HUES6 (cell line): ENCODE measurements around the gene NBEAL1.
"Not testable (repeated sequence)": the region's sequence is repeated elsewhere in the genome, so short reads cannot be mapped to it uniquely, and the experiment has no call there.

Source experiments
- H3K27ac ChIP-seq: 2 replicates; pipeline ENCODE4 v1.7.0; 2013; ENCODE audit warnings: low read depth, mild to moderate bottlenecking, low read length, inconsistent platforms
- H3K27me3 ChIP-seq: 2 replicates; pipeline ENCODE4 v1.6.1; 2013; ENCODE audit warnings: low read length; ENCODE audit not compliant: control insufficient read depth, insufficient read depth
- H3K36me3 ChIP-seq: 2 replicates; pipeline ENCODE4 v1.6.1; 2013; ENCODE audit warnings: low read length; ENCODE audit not compliant: control insufficient read depth, insufficient read depth
- H3K4me1 ChIP-seq: 2 replicates; pipeline ENCODE4 v1.6.1; 2013; ENCODE audit warnings: low read length; ENCODE audit not compliant: control insufficient read depth, insufficient read depth
- H3K4me3 ChIP-seq: 2 replicates; pipeline ENCODE4 v1.5.1; 2013; ENCODE audit warnings: low read depth, low read length
- H3K9ac ChIP-seq: one replicate; pipeline ENCODE4 v1.6.1; 2013; ENCODE audit warnings: mild to moderate bottlenecking, low read length
- H3K9me3 ChIP-seq: 2 replicates; pipeline ENCODE4 v1.6.1; 2013; ENCODE audit warnings: low read depth, low read length; ENCODE audit not compliant: control insufficient read depth, insufficient read depth

NBEAL1 gene

DNA sequence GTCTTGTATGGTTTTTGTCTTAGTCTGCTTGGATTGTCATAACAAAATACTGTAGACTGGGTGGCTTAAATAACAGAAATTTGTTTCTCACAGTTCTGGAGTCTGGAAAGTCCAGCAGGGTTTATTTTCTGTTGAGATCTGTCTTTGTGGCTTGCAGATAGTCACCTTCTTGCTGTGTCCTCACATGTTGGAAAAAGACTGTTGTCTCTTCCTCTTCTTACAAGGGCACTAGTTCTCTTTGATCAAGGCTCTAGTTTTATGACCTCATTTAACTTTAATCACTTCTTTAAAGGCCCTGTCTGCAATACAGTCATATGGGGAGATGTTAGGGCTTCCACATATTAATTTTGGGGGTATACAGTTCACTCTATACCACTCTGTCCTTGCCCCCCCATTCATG, 56.5 kb downstream of the NBEAL1 start:
- H3K36me3 ChIP-seq = peaks cover 12% of the 10 kb centered on the region
- H3K9ac ChIP-seq = no peak overlapping the region
- H3K27me3 ChIP-seq = no peaks in the 10 kb centered on the region
- H3K27ac ChIP-seq = no peak overlapping the region
- H3K4me3 ChIP-seq = no peak overlapping the region
- H3K9me3 ChIP-seq = peaks cover 8% of the 10 kb centered on the region
- no peaks in the 10 kb centered on the region for H3K4me1 ChIP-seq

GRCh38 chr2:203072371-203072770, 57.7 kb downstream of the NBEAL1 start:
- H3K9ac ChIP-seq = no peak overlapping the region
- no peak overlapping the region for H3K4me3 ChIP-seq
- H3K27me3 ChIP-seq = no peaks in the 10 kb centered on the region
- H3K36me3 ChIP-seq = peaks cover 12% of the 10 kb centered on the region
- H3K27ac ChIP-seq = no peak overlapping the region
- H3K4me1 ChIP-seq = no peaks in the 10 kb centered on the region
- peaks cover 5% of the 10 kb centered on the region; the same call in 1 of the 2 replicates for H3K9me3 ChIP-seq

- no peak overlapping the region for H3K9ac ChIP-seq
- no peak overlapping the region for H3K4me3 ChIP-seq
- H3K4me1 ChIP-seq = no peaks in the 10 kb centered on the region
- no peaks in the 10 kb centered on the region for H3K27me3 ChIP-seq
- no peaks in the 10 kb centered on the region for H3K36me3 ChIP-seq
- H3K27ac ChIP-seq = no peak overlapping the region
- no peaks in the 10 kb centered on the region for H3K9me3 ChIP-seq
These were observed 62.8 kb downstream of the NBEAL1 start for GRCh38 chr2:203077451-203077850.

GRCh38 chr2:203080447-203081045, 65.9 kb downstream of the NBEAL1 start:
- Histone ChIP-seq H3K27ac (no peak overlapping the region), H3K36me3 (no peaks in the 10 kb centered on the region), H3K4me3 (no peak overlapping the region), H3K9me3 (no peaks in the 10 kb centered on the region), H3K27me3 (no peaks in the 10 kb centered on the region), H3K4me1 (no peaks in the 10 kb centered on the region), H3K9ac (no peak overlapping the region)

DNA sequence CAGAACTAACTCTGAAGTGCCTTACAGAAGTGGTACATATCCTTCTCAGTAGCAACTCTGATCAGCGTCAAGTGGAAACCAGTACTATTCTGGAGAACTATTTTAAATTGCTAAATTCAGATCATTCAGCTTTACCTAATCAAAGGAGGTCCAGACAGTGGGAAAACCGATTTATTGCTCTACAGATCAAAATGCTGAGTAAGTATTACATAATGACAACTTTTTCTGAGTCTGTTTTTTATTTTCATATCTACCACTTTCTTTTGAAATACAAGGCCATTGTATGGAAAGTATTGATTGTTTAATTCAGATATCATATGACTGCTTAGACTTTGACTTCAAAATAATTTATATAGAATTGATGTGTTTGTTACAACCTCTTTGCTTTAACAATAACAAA, 68.7 kb downstream of the NBEAL1 start:
- Histone ChIP-seq H3K9ac (no peak overlapping the region), H3K27me3 (no peaks in the 10 kb centered on the region), H3K4me1 (no peaks in the 10 kb centered on the region), H3K9me3 (no peaks in the 10 kb centered on the region), H3K4me3 (no peak overlapping the region), H3K36me3 (no peaks in the 10 kb centered on the region), H3K27ac (no peak overlapping the region)

GRCh38 chr2:203086381-203086780, 71.7 kb downstream of the NBEAL1 start:
- not testable (repeated sequence) for H3K27ac ChIP-seq, H3K27me3 ChIP-seq, H3K4me3 ChIP-seq, H3K9me3 ChIP-seq, H3K36me3 ChIP-seq, H3K4me1 ChIP-seq, H3K9ac ChIP-seq

DNA sequence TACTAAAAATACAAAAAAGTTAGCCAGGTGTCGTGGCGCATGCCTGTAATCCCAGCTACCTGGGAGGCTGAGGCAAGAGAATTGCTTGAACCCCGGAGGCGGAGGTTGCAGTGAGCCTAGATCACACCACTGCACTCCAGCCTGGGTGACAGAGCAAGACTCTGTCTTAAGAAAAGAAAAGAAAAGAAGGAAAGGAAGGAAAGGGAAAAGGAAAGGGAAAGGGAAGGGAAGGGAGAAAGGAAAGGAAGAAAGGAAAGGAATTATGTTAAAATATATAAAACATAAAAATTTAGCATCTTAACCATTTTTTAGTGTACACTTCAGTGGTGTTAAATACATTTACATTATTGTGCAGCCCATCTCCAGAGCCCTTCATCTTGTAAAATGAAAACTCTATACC, 76.0 kb downstream of the NBEAL1 start:
- not testable (repeated sequence) for H3K27ac ChIP-seq, H3K4me1 ChIP-seq, H3K36me3 ChIP-seq, H3K4me3 ChIP-seq, H3K9ac ChIP-seq, H3K27me3 ChIP-seq, H3K9me3 ChIP-seq

GRCh38 chr2:203097735-203098134, 83.1 kb downstream of the NBEAL1 start:
- Histone ChIP-seq H3K27ac (no peak overlapping the region), H3K27me3 (no peaks in the 10 kb centered on the region), H3K4me3 (no peak overlapping the region), H3K36me3 (no peaks in the 10 kb centered on the region), H3K9me3 (no peaks in the 10 kb centered on the region), H3K9ac (no peak overlapping the region), H3K4me1 (no peaks in the 10 kb centered on the region)

DNA sequence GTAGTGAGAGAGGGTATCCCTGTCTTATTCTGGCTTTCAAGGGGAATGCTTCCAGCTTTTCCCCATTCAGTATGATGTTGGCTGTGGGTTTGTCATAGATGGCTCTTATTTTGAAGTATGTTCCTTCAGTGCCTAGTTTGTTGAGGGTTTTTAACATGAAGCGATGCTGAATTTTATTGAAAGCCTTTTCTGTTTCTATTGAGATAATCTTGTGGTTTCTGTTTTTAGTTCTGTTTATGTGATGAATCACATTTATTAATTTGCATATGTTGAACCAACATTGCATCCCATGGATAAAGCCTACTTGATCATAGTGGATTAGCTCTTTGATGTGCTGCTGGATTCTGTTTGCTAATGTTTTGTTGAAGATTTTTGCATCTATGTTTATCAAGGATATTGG, 87.7 kb downstream of the NBEAL1 start:
- H3K4me3 ChIP-seq, H3K27me3 ChIP-seq, H3K36me3 ChIP-seq, H3K9ac ChIP-seq, H3K4me1 ChIP-seq, H3K9me3 ChIP-seq, H3K27ac ChIP-seq: not testable (repeated sequence)

DNA sequence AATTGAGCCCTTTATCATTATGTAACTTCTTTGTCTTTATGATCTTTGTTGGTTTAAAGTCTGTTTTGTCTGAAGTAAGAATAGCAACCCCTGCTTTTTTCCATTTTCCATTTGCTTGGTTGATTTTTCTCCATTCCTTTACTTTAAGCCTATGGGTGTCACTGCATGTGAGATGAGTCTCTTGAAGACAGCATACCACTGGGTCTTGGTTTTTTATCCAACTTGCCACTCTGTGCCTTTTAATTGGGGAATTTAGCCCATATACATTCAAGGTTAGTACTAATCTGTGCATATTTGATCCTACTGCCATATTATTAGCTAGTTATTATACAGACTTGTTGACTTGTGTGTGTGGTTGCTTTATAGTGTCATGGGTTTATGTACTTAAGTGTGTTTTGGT, 89.6 kb downstream of the NBEAL1 start:
- peaks cover 8% of the 10 kb centered on the region for H3K9me3 ChIP-seq
- H3K4me3 ChIP-seq = no peak overlapping the region
- no peaks in the 10 kb centered on the region for H3K4me1 ChIP-seq
- no peak overlapping the region for H3K9ac ChIP-seq
- no peaks in the 10 kb centered on the region for H3K27me3 ChIP-seq
- H3K36me3 ChIP-seq = peaks cover 8% of the 10 kb centered on the region
- H3K27ac ChIP-seq = no peak overlapping the region

DNA sequence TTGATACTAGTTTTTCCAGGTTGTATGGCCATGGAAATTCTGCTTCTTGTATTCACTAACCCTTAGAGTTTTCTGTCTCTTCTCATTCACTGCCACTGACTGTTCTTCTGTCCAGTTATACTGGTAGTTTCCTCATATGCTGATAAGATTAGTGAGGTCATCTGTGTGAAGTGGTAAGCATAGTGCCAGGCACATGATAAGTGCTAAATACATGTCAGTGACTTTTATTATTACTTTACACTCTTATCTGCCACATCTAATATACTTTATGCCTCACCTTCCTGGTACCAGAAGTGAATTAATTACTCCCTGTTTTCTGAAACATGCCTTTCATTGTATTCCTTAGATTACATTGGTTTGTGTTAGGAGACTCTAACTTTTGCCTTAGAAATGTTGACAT, 91.3 kb downstream of the NBEAL1 start:
- no peaks in the 10 kb centered on the region for H3K27me3 ChIP-seq
- no peak overlapping the region for H3K9ac ChIP-seq
- H3K4me1 ChIP-seq = no peaks in the 10 kb centered on the region
- peaks cover 8% of the 10 kb centered on the region for H3K9me3 ChIP-seq
- peaks cover 8% of the 10 kb centered on the region for H3K36me3 ChIP-seq
- H3K4me3 ChIP-seq = no peak overlapping the region
- H3K27ac ChIP-seq = no peak overlapping the region

GRCh38 chr2:203110496-203110895, 95.8 kb downstream of the NBEAL1 start:
- H3K36me3 ChIP-seq = peaks cover 13% of the 10 kb centered on the region
- H3K9ac ChIP-seq, H3K27ac ChIP-seq, H3K9me3 ChIP-seq, H3K27me3 ChIP-seq, H3K4me1 ChIP-seq, H3K4me3 ChIP-seq: not testable (repeated sequence)
